HepG2 (cell line): ENCODE results near the gene SYT7. TPM values are rescaled to one million over a fixed set of nuclear protein-coding genes. Genes with fewer than 3 reads are reported as not detected.

Source experiments
- ATAC-seq: fragments of 200-7000 bp; cut with Tn5 transposase; 3 replicates; pipeline ENCODE4 v1.9.1; 2020; ENCODE audit warnings: mild to moderate bottlenecking, moderate library complexity
- BruUV-seq: library from RNA; stranded (reverse); fragments of 400-500 nt; replicated peaks from 2 replicates; lab custom pipeline; 2021; lab: Mats Ljungman, UMichigan
- CTCF ChIA-PET: fragments of 300-600 bp; formaldehyde crosslinking; extraction: SDS; loops from one replicate; lab custom pipeline; 2021; ENCODE audit warnings: low total read pairs, inconsistent platforms, low intra/inter-chr PET ratio; lab: Yijun Ruan, JAX
- POLR2A ChIA-PET: fragments of 350-600 bp; sonication (Branson Sonifier 250); formaldehyde crosslinking; loops from one replicate; lab custom pipeline; 2020; ENCODE audit warnings: antibody characterized with exemption, inconsistent platforms; lab: Yijun Ruan, JAX
- DNase-seq: peaks from one replicate; pipeline ENCODE4 v3.0.0-alpha.2; 2015; ENCODE audit warnings: low spot score
- FAIRE-seq: peaks from 3 replicates; lab custom pipeline; 2011; peaks lifted over from hg19 to GRCh38; lab: Jason Lieb, UNC
- H2AFZ ChIP-seq: one replicate; pipeline ENCODE4 v1.6.1; 2011; ENCODE audit warnings: low read length, inconsistent platforms
- H3K27ac ChIP-seq: fragments of 300-600 bp; 3 replicates; pipeline ENCODE4 v1.8.0; 2011; ENCODE audit warnings: mixed run types, mild to moderate bottlenecking, mixed read lengths, low read length, inconsistent platforms; ENCODE audit not compliant: insufficient read depth; ENCODE audit errors: extremely low read length
- H3K27me3 ChIP-seq, 2 experiments: fragments of 200-600 bp in 1 of 2; 2 replicates in 1 of 2; 3 replicates in 1 of 2; pipeline versions ENCODE4 v1.6.0 to v1.8.0; 2011; ENCODE audit warnings: low read length in 2 of 2, mild to moderate bottlenecking in 2 of 2, moderate library complexity in 2 of 2, inconsistent platforms in 1 of 2; ENCODE audit not compliant: insufficient read depth in 2 of 2, control insufficient read depth in 1 of 2
- H3K36me3 ChIP-seq, 2 experiments: fragments of 200-600 bp in 1 of 2; replicated peaks in 1 of 2; 2 replicates in 1 of 2; 3 replicates in 1 of 2; pipeline versions ENCODE4 v1.5.1 to v1.8.0; 2011; ENCODE audit warnings: low read length in 2 of 2, inconsistent platforms in 1 of 2; ENCODE audit not compliant: insufficient read depth in 2 of 2, control insufficient read depth in 1 of 2
- H3K4me1 ChIP-seq: 2 replicates; pipeline ENCODE4 v1.5.1; 2012; ENCODE audit warnings: low read length, inconsistent platforms; ENCODE audit not compliant: insufficient read depth
- H3K4me2 ChIP-seq: 2 replicates; pipeline ENCODE4 v1.6.0; 2011; ENCODE audit warnings: low read depth, low read length, inconsistent platforms
- H3K4me3 ChIP-seq, 3 experiments: fragments of 200-600 bp in 1 of 3; sonication (generic), shearing (Covaris generic) in 1 of 3; replicated peaks in 1 of 3; 2 replicates each; pipeline ENCODE4 v1.5.1; 2011 to 2016; ENCODE audit warnings: low read length in 3 of 3, inconsistent platforms in 2 of 3, low read depth in 2 of 3, mild to moderate bottlenecking in 2 of 3, control low read depth in 1 of 3, mixed read lengths in 1 of 3; ENCODE audit not compliant: insufficient read depth in 1 of 3
- H3K79me2 ChIP-seq: one replicate; pipeline ENCODE4 v1.6.1; 2011; ENCODE audit warnings: low read length, inconsistent platforms; ENCODE audit not compliant: insufficient read depth
- H3K9ac ChIP-seq: 2 replicates; pipeline ENCODE4 v1.6.0; 2011; ENCODE audit warnings: mild to moderate bottlenecking, low read depth, low read length, inconsistent platforms; ENCODE audit not compliant: insufficient read depth
- H3K9me3 ChIP-seq: 2 replicates; pipeline ENCODE4 v1.5.1; 2012; ENCODE audit warnings: mild to moderate bottlenecking, low read length
- H4K20me1 ChIP-seq: 2 replicates; pipeline ENCODE4 v1.6.0; 2011; ENCODE audit warnings: inconsistent platforms, mild to moderate bottlenecking, low read length, moderate library complexity; ENCODE audit not compliant: insufficient read depth
- GFI1 ChIP-seq: sonication (generic); formaldehyde crosslinking; IDR thresholded peaks from 2 replicates; pipeline ENCODE4 v1.5.0; 2020; ENCODE audit warnings: missing genetic modification reagents, mild to moderate bottlenecking, borderline replicate concordance
- LCORL ChIP-seq, 2 experiments: fragments of 450-650 bp in 1 of 2; sonication (generic) in 1 of 2; formaldehyde crosslinking in 1 of 2; IDR thresholded peaks; 2 replicates each; pipeline versions ENCODE4 v1.5.0 to v1.6.1; 2017 to 2020; ENCODE audit warnings: antibody characterized with exemption in 1 of 2, missing genetic modification reagents in 1 of 2
- NR2C2 ChIP-seq: sonication (generic); formaldehyde crosslinking; IDR thresholded peaks from 2 replicates; pipeline ENCODE4 v1.4.0; 2020; ENCODE audit warnings: missing genetic modification reagents, mild to moderate bottlenecking, moderate library complexity, borderline replicate concordance
- RAD51 ChIP-seq: fragments of 450-650 bp; IDR thresholded peaks from 2 replicates; pipeline ENCODE4 v1.6.1; 2016; ENCODE audit warnings: borderline replicate concordance
- WGBS: methylation state at CpG from one replicate; pipeline ENCODE4 v1.1.6; 2017; ENCODE audit warnings: low lambda C conversion rate; 5-methylcytosine and 5-hydroxymethylcytosine counted together
- in situ Hi-C: cut with HindIII; loops from 2 replicates; pipeline ENCODE4 v1.10.0; 2017; ENCODE audit warnings: low pct_unique_long_range_greater_than_20kb; ENCODE audit not compliant: extremely low pct_ligation_motif_present
- intact Hi-C: fragments of 100-400 bp; cut with micrococcal nuclease; formaldehyde crosslinking; loops from one replicate; pipeline ENCODE4 v1.10.0; 2022; ENCODE audit not compliant: unreplicated experiment
- polyA plus RNA-seq, 8 experiments: library from polyadenylated mRNA; depleted of rRNA in 3 of 8; stranded (reverse) in 7 of 8; unstranded in 1 of 8; fragments of >200 nt; fragmentation: Illumina TruSeq in 4 of 8; extraction: Trizol in 4 of 8; gene quantifications; 2 replicates each; pipeline versions ENCODE4 v1.2.1 to v1.2.3, GENCODE V29; 2011 to 2016; ENCODE audit warnings: low read depth in 4 of 8, missing spikeins in 1 of 8, mixed read lengths in 1 of 8; ENCODE audit not compliant: insufficient read depth in 1 of 8
- total RNA-seq, 5 experiments: library from RNA; depleted of rRNA; stranded (reverse); fragments of >200 nt; fragmentation: Illumina TruSeq; extraction: Trizol; gene quantifications; 2 replicates each; pipeline ENCODE4 v1.2.3, GENCODE V29; 2016; ENCODE audit warnings: low read depth in 1 of 5
- TF ChIP-seq, protein P1 (sequence below): sonication (generic); formaldehyde crosslinking; IDR thresholded peaks from 2 replicates; pipeline ENCODE4 v1.4.0; 2020; ENCODE audit warnings: missing genetic modification reagents, borderline replicate concordance
- TF ChIP-seq, protein P2 (sequence below): sonication (generic); formaldehyde crosslinking; IDR thresholded peaks from 2 replicates; pipeline ENCODE4 v1.4.0; 2020; ENCODE audit warnings: missing genetic modification reagents, borderline replicate concordance

The SYT7 gene
- total and polyA plus RNA-seq, 2 of the 13 experiments (the other 11 are each of a cell fraction or from before 2014, with no cell fraction given): 1.4 to 4.4 TPM

DNA sequence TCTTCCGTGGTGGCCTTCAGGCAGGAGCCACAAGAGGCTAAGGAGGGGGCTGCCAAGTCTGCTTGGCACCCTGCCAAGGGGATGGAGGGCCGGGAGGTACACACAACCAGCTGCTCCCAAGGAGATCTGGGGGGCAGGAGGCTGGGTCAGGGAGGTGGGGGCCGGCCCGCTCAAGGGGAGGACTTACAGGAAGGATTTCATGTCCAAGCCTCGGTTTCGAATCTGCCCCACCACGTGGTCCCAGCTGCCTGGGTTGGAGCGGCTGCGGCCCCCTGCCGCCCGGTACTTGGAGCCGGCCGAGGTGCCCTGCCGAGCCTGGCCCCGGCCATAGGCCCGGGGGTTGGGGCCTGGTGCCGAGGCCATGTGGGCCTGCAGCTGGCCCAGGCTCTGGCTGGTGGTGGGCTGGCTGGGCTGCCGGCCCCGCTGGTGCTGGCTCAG, 38.8 kb downstream of the SYT7 start:
- H2AFZ ChIP-seq: no peak overlapping the region
- no peaks in the 10 kb centered on the region; a peak in 1 of 5 replicates for H3K27me3 ChIP-seq
- CTCF ChIA-PET: no interaction called here
- no TSS peak for BruUV-seq
- H3K27ac ChIP-seq: no peak overlapping the region
- no peaks in the 10 kb centered on the region for H3K79me2 ChIP-seq
- H3K36me3 ChIP-seq: no peaks in the 10 kb centered on the region
- no peak for FAIRE-seq
- in situ Hi-C loops (no loop called here), intact Hi-C loops (no loop called here)
- H3K4me2 ChIP-seq: no peak overlapping the region
- 85% methylated on average over 18 of the region's 19 CpGs for WGBS
- no peak overlapping the region for H3K9ac ChIP-seq
- TF ChIP-seq LCORL (IDR thresholded peaks at IDR 0.05) (peak; percentile 60; the same call in 1 of the 2 replicates), LCORL (CRISPR knock-in tag; IDR thresholded peaks at IDR 0.05) (no peak), NR2C2 (no peak)
- TF ChIP-seq, protein P1, sequence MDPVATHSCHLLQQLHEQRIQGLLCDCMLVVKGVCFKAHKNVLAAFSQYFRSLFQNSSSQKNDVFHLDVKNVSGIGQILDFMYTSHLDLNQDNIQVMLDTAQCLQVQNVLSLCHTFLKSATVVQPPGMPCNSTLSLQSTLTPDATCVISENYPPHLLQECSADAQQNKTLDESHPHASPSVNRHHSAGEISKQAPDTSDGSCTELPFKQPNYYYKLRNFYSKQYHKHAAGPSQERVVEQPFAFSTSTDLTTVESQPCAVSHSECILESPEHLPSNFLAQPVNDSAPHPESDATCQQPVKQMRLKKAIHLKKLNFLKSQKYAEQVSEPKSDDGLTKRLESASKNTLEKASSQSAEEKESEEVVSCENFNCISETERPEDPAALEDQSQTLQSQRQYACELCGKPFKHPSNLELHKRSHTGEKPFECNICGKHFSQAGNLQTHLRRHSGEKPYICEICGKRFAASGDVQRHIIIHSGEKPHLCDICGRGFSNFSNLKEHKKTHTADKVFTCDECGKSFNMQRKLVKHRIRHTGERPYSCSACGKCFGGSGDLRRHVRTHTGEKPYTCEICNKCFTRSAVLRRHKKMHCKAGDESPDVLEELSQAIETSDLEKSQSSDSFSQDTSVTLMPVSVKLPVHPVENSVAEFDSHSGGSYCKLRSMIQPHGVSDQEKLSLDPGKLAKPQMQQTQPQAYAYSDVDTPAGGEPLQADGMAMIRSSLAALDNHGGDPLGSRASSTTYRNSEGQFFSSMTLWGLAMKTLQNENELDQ (CRISPR knock-in tag): no peak
- H4K20me1 ChIP-seq: no peaks in the 10 kb centered on the region
- POLR2A ChIA-PET: no interaction called here
- H3K4me1 ChIP-seq: peaks cover 17% of the 10 kb centered on the region
- H3K4me3 ChIP-seq: no peak overlapping the region
- DNase-seq: no peak
- no peaks in the 10 kb centered on the region for H3K9me3 ChIP-seq
- no peak for ATAC-seq

DNA sequence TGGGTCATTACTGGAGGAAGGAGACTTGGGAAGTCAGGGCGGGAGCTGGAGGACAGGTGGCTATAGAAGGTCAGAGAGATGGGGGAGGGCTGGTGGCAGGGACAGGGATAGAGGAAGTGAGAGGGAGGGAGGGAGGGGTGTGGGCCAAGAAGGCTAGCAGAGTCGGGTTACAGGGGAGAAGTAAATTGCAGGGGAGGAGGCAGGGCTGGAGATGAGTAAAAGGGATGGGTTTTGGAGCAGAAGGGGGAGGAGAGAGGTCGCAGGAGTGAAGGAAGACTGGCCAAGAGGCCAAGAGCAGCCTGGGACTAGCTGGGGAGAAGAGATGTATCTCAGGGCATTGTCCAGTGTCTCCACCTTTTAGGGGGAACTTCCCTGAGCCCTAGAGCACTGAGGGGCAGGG, 39.3 kb downstream of the SYT7 start:
- WGBS: 33% methylated on average over 3 of the region's 3 CpGs
- BruUV-seq: no TSS peak
- FAIRE-seq: no peak
- no peaks in the 10 kb centered on the region for H3K36me3 ChIP-seq
- H4K20me1 ChIP-seq: no peaks in the 10 kb centered on the region
- H3K9me3 ChIP-seq: no peaks in the 10 kb centered on the region
- ChIA-PET POLR2A (no interaction called here), CTCF (no interaction called here)
- H2AFZ ChIP-seq: no peak overlapping the region
- TF ChIP-seq, protein P2, sequence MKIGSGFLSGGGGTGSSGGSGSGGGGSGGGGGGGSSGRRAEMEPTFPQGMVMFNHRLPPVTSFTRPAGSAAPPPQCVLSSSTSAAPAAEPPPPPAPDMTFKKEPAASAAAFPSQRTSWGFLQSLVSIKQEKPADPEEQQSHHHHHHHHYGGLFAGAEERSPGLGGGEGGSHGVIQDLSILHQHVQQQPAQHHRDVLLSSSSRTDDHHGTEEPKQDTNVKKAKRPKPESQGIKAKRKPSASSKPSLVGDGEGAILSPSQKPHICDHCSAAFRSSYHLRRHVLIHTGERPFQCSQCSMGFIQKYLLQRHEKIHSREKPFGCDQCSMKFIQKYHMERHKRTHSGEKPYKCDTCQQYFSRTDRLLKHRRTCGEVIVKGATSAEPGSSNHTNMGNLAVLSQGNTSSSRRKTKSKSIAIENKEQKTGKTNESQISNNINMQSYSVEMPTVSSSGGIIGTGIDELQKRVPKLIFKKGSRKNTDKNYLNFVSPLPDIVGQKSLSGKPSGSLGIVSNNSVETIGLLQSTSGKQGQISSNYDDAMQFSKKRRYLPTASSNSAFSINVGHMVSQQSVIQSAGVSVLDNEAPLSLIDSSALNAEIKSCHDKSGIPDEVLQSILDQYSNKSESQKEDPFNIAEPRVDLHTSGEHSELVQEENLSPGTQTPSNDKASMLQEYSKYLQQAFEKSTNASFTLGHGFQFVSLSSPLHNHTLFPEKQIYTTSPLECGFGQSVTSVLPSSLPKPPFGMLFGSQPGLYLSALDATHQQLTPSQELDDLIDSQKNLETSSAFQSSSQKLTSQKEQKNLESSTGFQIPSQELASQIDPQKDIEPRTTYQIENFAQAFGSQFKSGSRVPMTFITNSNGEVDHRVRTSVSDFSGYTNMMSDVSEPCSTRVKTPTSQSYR (CRISPR knock-in tag): no peak
- no peak for TF ChIP-seq RAD51
- TF ChIP-seq GFI1 (CRISPR knock-in tag): no peak
- DNase-seq: no peak
- H3K4me3 ChIP-seq: no peak overlapping the region
- in situ Hi-C loops: no loop called here
- H3K27me3 ChIP-seq: no peaks in the 10 kb centered on the region; a peak in 1 of 5 replicates
- H3K79me2 ChIP-seq: no peaks in the 10 kb centered on the region
- H3K27ac ChIP-seq: no peak overlapping the region
- ATAC-seq: no peak
- intact Hi-C loops: no loop called here
- peaks cover 17% of the 10 kb centered on the region for H3K4me1 ChIP-seq
- H3K4me2 ChIP-seq: no peak overlapping the region
- H3K9ac ChIP-seq: no peak overlapping the region
